Right cardiac atrium (tissue), 5 donors: ENCODE measurements around the gene PWWP2B. TPM values are rescaled to one million over a fixed set of nuclear protein-coding genes. Genes with fewer than 3 reads are reported as not detected.
A peak's percentile ranks its signal among the peaks of the same experiment; 100 is the strongest.

ENCODE experiments used
- ATAC-seq, 2 donors: fragments of 200-7000 bp; cut with Tn5 transposase; one replicate each; pipeline versions ENCODE4 v1.8.0 to v1.9.1; 2020; ENCODE audit warnings: moderate library complexity in 2 of 2, mild to moderate bottlenecking in 1 of 2
- DNase-seq, 3 donors: peaks; one replicate each; pipeline ENCODE4 v3.0.0-alpha.2; 2020
- H3K27ac ChIP-seq: one replicate; pipeline ENCODE4 v1.5.1; 2013; ENCODE audit warnings: mild to moderate bottlenecking, low read length, control low read depth, moderate library complexity
- H3K27me3 ChIP-seq: one replicate; pipeline ENCODE4 v1.6.1; 2013; ENCODE audit not compliant: control insufficient read depth, insufficient read depth
- H3K4me1 ChIP-seq: one replicate; pipeline ENCODE4 v1.6.1; 2013; ENCODE audit warnings: low read length; ENCODE audit not compliant: control insufficient read depth, insufficient read depth
- H3K4me3 ChIP-seq: one replicate; pipeline ENCODE4 v1.5.1; 2013; ENCODE audit warnings: low read length, control low read depth
- H3K9me3 ChIP-seq: one replicate; pipeline ENCODE4 v1.6.1; 2013; ENCODE audit warnings: low read length; ENCODE audit not compliant: control insufficient read depth
- WGBS: extraction: QIAGEN DNeasy Blood & Tissue Kit; methylation state at CpG from one replicate; pipeline ENCODE4 v1.1.7; 2013; 5-methylcytosine and 5-hydroxymethylcytosine counted together
- intact Hi-C, 4 donors: fragments of 100-400 bp; cut with DNase I; formaldehyde crosslinking; loops; one replicate each; pipeline versions ENCODE4 v1.11.0 to v1.14.0; 2022 to 2023
- polyA plus RNA-seq: library from polyadenylated mRNA; stranded (reverse); fragments of 200-250 nt; gene quantifications from one replicate; pipeline ENCODE4 v1.2.3, GENCODE V29; 2013
- total RNA-seq, 4 donors: library from RNA; stranded (reverse); fragmentation: NEBNext Ultra II Directional; extraction: Animal tissue kit (Norgen Biotek cat#: 25700); gene quantifications; one replicate each; pipeline ENCODE4 v1.2.1, GENCODE V29; 2021
- donor health status: healthy with polysubstance abuse.
- donor health status: DM: no; HTN: yes; CAD: no.
- donor health status: DM: no; HTN: no; CAD: no.
- donor health status: DM: no; HTN: yes; CAD: no; lungs with severe emphysema.
- donor health status: DM: yes; HTN: yes; CAD: no.

PWWP2B gene
- total and polyA plus RNA-seq, 5 donors: 7.0 to 10.6 (median 9.1) TPM

DNA sequence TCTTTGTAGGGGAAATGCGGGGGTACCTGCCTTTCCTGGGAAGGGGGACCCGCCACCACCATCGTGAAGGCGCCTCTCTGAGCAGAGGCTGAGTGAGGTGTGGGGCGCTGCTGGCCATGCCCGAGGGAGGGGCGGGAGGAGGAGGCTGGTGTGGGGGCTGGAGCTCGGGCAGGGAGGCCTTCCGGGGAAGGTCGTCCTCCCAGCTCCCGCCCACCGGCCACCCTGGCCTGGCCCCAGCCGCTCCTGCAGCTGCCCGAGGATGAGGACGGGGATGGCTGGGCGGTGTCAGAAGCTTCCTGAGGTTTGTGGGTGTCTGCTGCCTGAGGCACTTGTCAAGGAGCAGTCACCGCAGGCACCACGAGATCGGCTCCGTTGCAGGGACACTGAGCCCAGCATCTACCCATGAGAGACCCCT, 11.4 kb downstream of the PWWP2B start:
- H3K27me3 ChIP-seq: no peaks in the 10 kb centered on the region
- DNase-seq: peak in 2 of 3 donors; percentile 56 to 69
- WGBS: 51% methylated on average over 20 of the region's 20 CpGs
- no peak overlapping the region for H3K4me3 ChIP-seq
- H3K9me3 ChIP-seq: no peaks in the 10 kb centered on the region
- ATAC-seq: peak; percentile 10 to 13
- intact Hi-C loops: no loop called here
- no peak overlapping the region for H3K27ac ChIP-seq
- no peaks in the 10 kb centered on the region for H3K4me1 ChIP-seq

DNA sequence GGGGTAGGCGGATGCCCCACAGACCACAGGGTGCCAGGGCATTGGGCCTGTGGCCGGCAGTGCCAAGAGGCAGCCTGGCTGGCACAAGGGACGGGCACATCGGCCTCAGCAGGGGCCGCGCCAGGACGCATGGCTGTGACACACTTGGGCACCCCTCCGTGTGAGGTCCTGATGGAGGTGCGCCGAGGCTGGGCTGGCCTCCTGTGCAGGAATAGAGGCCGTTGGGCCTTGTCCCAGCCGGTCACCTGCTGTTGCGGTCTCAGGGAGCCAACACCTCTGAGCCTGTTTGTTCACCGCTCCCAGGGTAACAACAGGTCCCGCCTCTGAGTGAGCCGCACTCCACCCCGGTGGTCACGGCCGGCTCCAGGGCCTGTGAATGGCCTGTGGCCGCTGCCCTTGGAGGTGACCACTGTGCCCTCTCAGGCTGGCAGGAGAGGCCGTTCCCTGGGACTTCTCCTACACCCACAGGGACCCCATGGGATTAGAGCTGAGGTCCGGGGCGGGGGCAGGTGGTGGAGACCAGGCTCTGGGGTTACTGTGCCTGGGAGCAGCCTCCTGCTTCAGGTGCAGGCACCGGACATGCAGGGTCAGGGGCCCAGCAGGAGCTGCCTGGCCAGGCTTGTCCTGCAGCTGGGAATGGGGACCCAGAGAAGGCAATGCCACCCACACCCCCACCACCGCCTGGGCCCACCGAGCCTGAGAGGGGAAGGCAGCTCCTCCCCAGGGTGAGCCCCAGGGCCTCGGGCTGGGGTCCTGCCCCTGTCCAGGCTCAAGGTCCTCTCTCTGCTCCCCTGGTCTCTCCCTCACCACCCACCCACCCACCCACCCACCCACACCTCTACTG, 12.0 kb downstream of the PWWP2B start:
- DNase-seq: peak in 2 of 3 donors; percentile 40 to 43
- Histone ChIP-seq H3K4me3 (no peak overlapping the region), H3K4me1 (no peaks in the 10 kb centered on the region), H3K27ac (no peak overlapping the region), H3K27me3 (no peaks in the 10 kb centered on the region), H3K9me3 (no peaks in the 10 kb centered on the region)
- intact Hi-C loops: no loop called here
- ATAC-seq: peak; percentile 4 to 6
- 90% methylated on average over 27 of the region's 27 CpGs for WGBS

DNA sequence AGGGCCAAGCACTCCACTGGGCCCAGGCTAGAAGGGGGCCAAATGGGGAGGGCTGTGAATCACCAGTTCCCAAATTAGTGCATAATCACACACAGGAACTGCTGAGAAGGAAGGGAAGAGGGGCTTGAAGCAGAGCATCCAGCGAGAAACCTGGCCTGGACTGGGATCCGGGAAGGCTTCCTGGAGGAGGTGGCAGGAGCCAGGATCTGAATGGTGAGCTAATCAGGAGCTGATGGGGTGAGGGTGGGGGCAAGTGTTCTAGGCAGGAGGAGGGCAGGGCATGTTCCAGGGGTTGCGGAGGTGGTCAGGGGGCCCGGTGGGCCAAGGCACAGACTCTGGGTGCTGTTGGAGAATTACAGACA, 12.6 kb downstream of the PWWP2B start:
- H3K27ac ChIP-seq: no peak overlapping the region
- intact Hi-C loops: no loop called here
- no peaks in the 10 kb centered on the region for H3K9me3 ChIP-seq
- no peaks in the 10 kb centered on the region for H3K27me3 ChIP-seq
- no peak for ATAC-seq
- peak in 1 of 3 donors; percentile 22 for DNase-seq
- H3K4me1 ChIP-seq: no peaks in the 10 kb centered on the region
- 90% methylated on average over 4 of the region's 4 CpGs for WGBS
- H3K4me3 ChIP-seq: no peak overlapping the region

DNA sequence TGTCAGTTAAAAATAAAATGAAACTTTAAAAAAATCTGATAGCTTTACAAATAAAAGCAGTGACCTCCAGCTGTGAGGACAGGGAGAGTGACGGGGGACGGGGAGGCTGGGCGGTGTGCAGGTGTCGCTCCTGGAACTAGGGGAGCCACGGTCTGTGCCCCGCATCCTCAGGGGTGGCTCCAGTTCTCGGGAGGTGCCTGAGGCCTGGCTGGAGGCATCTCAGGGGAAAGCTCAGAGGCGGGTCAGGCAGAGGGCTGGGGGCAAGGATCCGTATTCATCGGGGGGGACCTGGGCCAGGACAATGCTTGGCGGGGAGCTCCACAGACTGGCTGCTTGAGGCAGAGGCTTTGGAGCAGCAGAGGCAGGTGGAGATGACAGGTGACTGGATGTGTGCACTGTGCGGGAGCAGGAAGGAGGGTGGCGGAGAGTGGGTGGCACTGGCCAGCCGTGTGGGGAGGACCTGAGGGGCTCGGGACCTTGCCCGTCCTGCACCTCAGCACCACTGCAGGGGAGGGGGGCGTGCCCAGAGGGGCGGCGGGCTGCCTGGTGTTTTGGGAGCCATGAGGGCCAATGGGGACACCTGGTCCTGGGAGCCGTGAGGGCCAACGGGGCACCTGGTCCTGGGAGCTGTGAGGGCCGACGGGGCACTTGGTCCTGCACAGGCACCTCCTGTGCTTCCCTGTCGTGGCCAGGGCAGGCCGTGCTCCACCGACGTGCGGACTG, 13.2 kb downstream of the PWWP2B start:
- DNase-seq (peak in 2 of 3 donors; percentile 38 to 49), ATAC-seq (no peak)
- WGBS: 95% methylated on average over 28 of the region's 28 CpGs
- Histone ChIP-seq H3K4me1 (no peaks in the 10 kb centered on the region), H3K4me3 (no peak overlapping the region), H3K27me3 (no peaks in the 10 kb centered on the region), H3K27ac (no peak overlapping the region), H3K9me3 (no peaks in the 10 kb centered on the region)
- intact Hi-C loops: no loop called here

DNA sequence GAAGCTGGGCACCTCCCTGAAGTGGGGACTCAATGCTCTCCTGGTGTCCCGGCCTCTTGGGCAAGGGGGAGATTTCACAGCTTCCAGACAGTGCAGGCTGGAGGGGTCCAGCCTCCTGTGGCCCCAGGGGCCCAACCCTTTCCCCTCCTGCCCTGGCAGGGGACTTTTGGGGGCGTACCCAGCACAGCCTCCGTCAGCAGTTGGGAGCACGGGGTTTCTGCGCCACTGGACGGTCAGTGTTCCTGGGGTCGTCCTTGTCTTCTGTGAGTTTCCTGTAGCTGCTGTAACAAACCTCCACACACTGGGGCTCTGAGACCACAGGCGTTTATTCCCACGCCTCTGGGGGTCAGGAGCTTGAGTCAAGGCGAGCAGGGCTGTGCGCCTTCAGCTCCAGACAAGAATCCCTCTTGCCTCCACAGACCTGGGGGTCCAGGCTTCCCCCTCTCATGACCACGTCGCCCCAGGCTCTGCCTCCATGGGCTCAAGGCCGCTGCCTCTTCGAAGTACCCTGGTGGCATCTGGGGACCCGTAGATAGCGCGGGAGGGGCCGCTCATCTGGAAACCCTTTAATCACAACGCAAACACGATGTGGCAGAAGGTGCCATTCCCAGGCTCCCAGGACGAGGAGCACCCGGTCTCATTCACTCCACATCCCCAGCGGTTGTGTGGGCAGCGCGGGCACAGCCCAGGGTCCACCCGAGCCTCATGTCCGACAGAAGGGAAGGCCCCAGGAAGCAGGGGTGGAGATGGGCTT, 14.0 kb downstream of the PWWP2B start:
- DNase-seq (peak in 1 of 3 donors; percentile 59), ATAC-seq (no peak)
- no peak overlapping the region for H3K27ac ChIP-seq
- WGBS: 85% methylated on average over 28 of the region's 28 CpGs
- intact Hi-C loops: no loop called here
- no peaks in the 10 kb centered on the region for H3K27me3 ChIP-seq
- H3K4me3 ChIP-seq: no peak overlapping the region
- no peaks in the 10 kb centered on the region for H3K4me1 ChIP-seq
- H3K9me3 ChIP-seq: no peaks in the 10 kb centered on the region

DNA sequence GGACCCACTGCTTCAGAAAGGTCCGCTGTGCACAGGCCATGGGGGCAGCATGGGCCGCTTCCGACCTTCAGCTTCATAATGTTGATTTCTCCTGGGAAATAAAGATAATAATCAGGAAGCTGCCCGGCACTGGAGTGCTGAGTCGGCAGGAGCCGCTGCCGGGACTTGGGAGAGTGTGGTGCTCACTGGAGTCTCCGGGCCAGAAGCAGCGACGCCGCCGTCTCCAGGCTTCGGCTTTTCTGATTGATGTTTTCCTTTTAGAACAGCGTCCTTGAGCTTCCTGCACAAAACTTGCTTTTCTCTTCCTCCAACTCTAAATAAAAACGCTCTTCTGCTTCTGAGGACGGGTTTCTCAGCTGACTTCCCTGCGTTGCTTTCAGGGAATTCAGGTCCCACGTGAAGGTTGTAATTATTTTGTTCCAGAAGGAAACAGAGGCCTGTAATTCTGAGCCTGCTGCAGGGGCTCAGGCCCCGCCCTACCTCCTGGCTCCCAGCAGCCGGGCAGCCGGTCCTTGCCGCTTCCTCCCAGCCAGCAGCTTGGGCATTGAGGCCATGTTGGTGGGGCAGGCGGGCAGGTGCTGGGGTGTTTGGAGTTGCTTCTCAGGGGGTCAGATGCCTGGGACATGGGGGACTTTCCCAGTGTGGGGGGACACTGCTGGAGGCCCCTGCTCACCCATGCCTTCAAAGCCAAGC, 14.7 kb downstream of the PWWP2B start:
- no peaks in the 10 kb centered on the region for H3K27me3 ChIP-seq
- intact Hi-C loops: no loop called here
- H3K4me1 ChIP-seq: no peaks in the 10 kb centered on the region
- ATAC-seq (peak in 1 of 2 donors; percentile 27), DNase-seq (peak in 2 of 3 donors; percentile 69 to 74)
- H3K9me3 ChIP-seq: no peaks in the 10 kb centered on the region
- WGBS: 33% methylated on average over 23 of the region's 23 CpGs
- no peak overlapping the region for H3K4me3 ChIP-seq
- no peak overlapping the region for H3K27ac ChIP-seq

DNA sequence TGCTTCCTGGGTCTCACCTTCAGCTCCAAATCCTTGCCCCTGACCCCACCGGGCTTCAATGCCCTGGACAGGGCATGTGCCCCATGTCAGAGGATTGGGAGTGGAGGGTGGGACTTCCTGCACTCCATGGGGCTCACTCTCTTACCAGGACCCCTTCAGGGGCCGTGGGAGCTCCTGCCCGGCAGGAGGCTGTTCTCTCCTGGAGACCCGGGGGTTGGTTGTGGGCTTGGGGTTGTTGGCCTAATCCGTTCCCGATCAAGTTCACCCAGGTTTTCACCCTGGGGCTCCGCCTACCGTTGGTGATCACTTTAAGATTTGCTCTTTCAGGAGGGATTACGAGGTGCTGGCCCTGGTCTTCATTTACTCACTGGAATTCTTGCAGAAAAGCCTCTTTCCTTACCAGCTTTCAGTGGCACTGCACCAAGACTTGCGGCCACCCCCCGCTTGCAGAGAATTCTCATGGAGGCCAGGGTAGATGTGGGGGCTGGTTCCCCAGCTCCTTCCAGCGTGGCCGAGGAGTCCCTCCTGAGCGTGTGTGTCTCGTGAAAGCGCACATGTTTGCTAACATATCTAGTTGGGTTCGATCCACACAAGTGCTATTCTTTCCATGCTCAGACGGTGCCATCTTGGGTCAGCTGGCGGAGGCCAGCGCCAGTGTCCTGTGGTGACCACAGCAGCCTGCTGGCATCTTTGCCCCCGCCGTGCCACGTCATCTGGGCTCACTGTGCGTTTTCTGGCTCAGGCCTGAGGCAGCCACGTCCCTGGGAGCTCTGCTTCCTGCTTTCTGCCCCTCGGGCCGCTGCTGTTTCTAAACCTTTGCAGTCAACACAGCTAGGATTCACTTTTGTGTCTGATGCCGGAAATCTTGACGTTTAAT, 15.6 kb downstream of the PWWP2B start:
- intact Hi-C loops: no loop called here
- H3K27ac ChIP-seq: no peak overlapping the region
- no peak overlapping the region for H3K4me3 ChIP-seq
- no peaks in the 10 kb centered on the region for H3K4me1 ChIP-seq
- no peaks in the 10 kb centered on the region for H3K9me3 ChIP-seq
- ATAC-seq (no peak), DNase-seq (peak in 2 of 3 donors; percentile 60 to 63)
- 89% methylated on average over 29 of the region's 29 CpGs for WGBS
- H3K27me3 ChIP-seq: no peaks in the 10 kb centered on the region

DNA sequence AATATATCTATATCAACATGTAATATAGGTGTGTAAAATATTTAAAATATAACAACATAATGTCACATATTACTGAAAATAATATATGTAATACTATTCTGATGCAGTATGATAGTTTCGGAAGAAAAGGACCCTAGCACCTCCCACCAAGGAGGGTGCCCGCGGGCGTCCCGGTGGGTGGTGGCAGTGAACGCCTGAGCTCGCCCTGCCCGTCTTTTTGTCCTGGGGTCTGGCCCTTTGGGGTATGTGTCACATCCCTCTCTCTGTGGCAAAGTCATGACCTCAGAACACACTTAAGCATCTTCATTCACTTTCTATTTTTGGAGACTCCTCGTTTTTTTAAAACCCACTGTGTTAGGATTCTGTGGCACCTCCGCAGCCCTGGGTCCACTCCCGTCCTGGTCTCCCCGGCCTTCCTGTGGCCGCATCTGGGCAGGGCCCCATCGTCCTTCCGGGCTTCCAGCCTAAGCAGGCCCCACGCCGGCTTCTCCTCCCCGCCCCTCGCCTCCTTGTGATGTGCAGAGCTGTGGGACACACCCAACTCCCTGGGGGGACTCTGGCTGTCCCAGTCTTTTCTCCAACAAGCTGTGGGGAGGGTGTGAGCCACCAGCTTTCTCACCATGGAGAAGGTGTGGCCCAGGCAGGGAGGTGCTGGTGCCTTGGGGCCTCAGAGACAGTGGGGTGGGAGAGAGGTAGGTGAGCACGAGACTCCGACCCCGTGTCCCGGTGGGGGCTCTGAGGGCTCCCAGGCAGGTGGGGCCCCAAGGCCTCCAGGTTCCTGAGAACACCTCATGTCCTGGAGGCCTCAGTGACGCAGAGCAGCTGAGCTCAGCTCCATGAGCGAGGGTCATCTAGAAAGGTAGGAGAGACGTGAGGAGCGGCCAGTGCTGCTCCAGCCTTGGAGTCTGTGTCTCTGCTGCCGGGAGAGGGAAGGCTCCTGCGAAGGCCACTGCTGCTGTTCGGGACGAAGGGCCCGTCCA, 16.5 kb downstream of the PWWP2B start:
- Histone ChIP-seq H3K27ac (no peak overlapping the region), H3K4me3 (no peak overlapping the region), H3K4me1 (no peaks in the 10 kb centered on the region), H3K27me3 (no peaks in the 10 kb centered on the region), H3K9me3 (no peaks in the 10 kb centered on the region)
- DNase-seq (peak in 2 of 3 donors; percentile 51 to 52), ATAC-seq (no peak)
- intact Hi-C loops: no loop called here
- WGBS: 87% methylated on average over 32 of the region's 32 CpGs

DNA sequence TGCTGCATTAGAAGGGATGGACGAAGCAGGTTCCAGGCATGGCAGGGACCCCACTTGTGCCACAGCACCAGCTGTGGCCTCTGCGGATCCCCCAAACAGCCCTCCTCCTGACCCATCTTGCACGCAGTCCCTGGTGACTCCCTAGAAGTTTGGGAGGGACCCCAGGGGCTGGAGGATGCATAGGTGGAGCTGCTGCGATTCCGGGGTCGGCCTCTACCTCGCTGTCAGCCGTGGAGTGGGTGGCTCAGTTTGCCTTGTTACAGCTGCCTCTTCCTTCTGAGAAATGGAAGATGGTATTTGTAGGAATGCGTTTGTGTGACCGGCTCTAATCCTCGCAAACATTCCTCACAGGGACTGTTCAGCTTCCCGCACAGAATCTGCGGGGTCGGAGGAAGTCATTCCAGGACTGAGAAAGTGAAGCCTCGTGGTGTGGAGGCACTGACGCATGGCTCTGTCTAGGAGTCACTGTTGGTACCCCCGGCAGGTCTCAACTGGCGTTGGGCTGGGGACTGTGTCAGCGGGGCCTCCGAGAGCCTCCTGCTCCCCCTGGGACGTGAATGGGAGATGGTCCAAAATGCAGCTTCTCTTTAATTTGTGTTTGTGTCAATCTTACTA, 17.5 kb downstream of the PWWP2B start:
- Histone ChIP-seq H3K4me1 (no peaks in the 10 kb centered on the region), H3K4me3 (no peak overlapping the region), H3K9me3 (no peaks in the 10 kb centered on the region), H3K27ac (no peak overlapping the region), H3K27me3 (no peaks in the 10 kb centered on the region)
- 90% methylated on average over 21 of the region's 21 CpGs for WGBS
- ATAC-seq (no peak), DNase-seq (peak in 2 of 3 donors; percentile 18 to 46)
- intact Hi-C loops: no loop called here
